Activated CD8-positive, alpha-beta T cell treated with anti-CD3 and anti-CD28 coated beads for 36 hours (primary cell): ENCODE data around the gene RBMS3. TPM values are rescaled to one million over a fixed set of nuclear protein-coding genes. Genes with fewer than 3 reads are reported as not detected.

ENCODE experiments used
- ATAC-seq: fragments of 200-7000 bp; cut with Tn5 transposase; one replicate; pipeline ENCODE4 v1.10.0; 2021; ENCODE audit warnings: mild to moderate bottlenecking, moderate library complexity
- CTCF ChIA-PET: fragments of 350-600 bp; sonication (Branson Sonifier 250); formaldehyde crosslinking; loops from one replicate; lab custom pipeline; 2021; ENCODE audit warnings: antibody characterized with exemption; lab: Charles Lee
- POLR2A ChIA-PET: fragments of 350-600 bp; sonication (Branson Sonifier 250); formaldehyde crosslinking; loops from one replicate; lab custom pipeline; 2021; ENCODE audit warnings: antibody characterized with exemption; lab: Charles Lee
- DNase-seq: peaks from one replicate; pipeline ENCODE4 v3.0.0-alpha.2; 2020
- H3K27ac Mint-ChIP-seq: one replicate; pipeline ENCODE4 v1.8.0; 2021; ENCODE audit warnings: mild to moderate bottlenecking, mixed read lengths
- H3K27me3 Mint-ChIP-seq: one replicate; pipeline ENCODE4 v1.8.0; 2021; ENCODE audit warnings: mixed read lengths
- H3K36me3 Mint-ChIP-seq: one replicate; pipeline ENCODE4 v1.8.0; 2021; ENCODE audit warnings: low read depth, mixed read lengths
- H3K4me1 Mint-ChIP-seq: one replicate; pipeline ENCODE4 v1.8.0; 2021; ENCODE audit warnings: low read depth, mixed read lengths
- H3K4me3 Mint-ChIP-seq: one replicate; pipeline ENCODE4 v1.8.0; 2021; ENCODE audit warnings: mild to moderate bottlenecking, moderate library complexity, mixed read lengths
- H3K9me3 Mint-ChIP-seq: one replicate; pipeline ENCODE4 v1.8.0; 2021; ENCODE audit warnings: mixed read lengths
- intact Hi-C: fragments of 100-400 bp; cut with micrococcal nuclease; formaldehyde crosslinking; loops from one replicate; pipeline ENCODE4 v1.10.0; 2022
- total RNA-seq, 2 experiments: library from RNA; stranded (reverse); gene quantifications; one replicate each; pipeline ENCODE4 v1.2.3, GENCODE V29; 2021
- TF ChIP-seq, protein P1 (sequence below): fragments of 200-600 bp; IDR thresholded peaks from one replicate; pipeline ENCODE4 v1.8.0; 2022; ENCODE audit warnings: antibody characterized with exemption, mild to moderate bottlenecking

Gene RBMS3
- total RNA-seq, 2 experiments from 2014 or later = 2.3 to 2.8 TPM

DNA sequence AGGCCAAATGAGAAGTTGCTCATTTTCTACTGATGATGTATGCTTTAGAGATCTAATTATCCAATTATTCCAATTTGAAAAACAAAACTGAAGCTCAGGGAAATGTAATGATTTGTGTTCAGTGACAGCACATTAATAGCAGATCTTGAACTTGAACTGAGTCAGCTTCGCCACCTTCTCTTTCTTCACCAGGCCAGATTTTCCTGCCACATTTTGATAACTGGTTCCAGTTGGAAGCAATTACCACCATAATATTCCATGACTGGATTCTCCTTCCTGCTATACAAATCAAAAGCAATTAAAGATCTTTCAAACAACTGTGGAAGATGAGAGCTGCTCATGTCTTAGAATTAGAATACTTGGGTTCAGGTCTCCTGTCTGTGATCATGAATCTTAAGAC lies 334.1 kb downstream of the RBMS3 start:
- DNase-seq (no peak), ATAC-seq (no peak)
- H3K4me1 Mint-ChIP-seq = no peaks in the 10 kb centered on the region
- TF ChIP-seq, protein P1, sequence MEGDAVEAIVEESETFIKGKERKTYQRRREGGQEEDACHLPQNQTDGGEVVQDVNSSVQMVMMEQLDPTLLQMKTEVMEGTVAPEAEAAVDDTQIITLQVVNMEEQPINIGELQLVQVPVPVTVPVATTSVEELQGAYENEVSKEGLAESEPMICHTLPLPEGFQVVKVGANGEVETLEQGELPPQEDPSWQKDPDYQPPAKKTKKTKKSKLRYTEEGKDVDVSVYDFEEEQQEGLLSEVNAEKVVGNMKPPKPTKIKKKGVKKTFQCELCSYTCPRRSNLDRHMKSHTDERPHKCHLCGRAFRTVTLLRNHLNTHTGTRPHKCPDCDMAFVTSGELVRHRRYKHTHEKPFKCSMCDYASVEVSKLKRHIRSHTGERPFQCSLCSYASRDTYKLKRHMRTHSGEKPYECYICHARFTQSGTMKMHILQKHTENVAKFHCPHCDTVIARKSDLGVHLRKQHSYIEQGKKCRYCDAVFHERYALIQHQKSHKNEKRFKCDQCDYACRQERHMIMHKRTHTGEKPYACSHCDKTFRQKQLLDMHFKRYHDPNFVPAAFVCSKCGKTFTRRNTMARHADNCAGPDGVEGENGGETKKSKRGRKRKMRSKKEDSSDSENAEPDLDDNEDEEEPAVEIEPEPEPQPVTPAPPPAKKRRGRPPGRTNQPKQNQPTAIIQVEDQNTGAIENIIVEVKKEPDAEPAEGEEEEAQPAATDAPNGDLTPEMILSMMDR = no peak
- H3K9me3 Mint-ChIP-seq = no peaks in the 10 kb centered on the region
- no peak overlapping the region for H3K4me3 Mint-ChIP-seq
- intact Hi-C loops = no loop called here
- no peak overlapping the region for H3K27ac Mint-ChIP-seq
- ChIA-PET CTCF (no interaction called here), POLR2A (no interaction called here)
- H3K36me3 Mint-ChIP-seq = no peaks in the 10 kb centered on the region
- H3K27me3 Mint-ChIP-seq = peaks cover 2% of the 10 kb centered on the region

DNA sequence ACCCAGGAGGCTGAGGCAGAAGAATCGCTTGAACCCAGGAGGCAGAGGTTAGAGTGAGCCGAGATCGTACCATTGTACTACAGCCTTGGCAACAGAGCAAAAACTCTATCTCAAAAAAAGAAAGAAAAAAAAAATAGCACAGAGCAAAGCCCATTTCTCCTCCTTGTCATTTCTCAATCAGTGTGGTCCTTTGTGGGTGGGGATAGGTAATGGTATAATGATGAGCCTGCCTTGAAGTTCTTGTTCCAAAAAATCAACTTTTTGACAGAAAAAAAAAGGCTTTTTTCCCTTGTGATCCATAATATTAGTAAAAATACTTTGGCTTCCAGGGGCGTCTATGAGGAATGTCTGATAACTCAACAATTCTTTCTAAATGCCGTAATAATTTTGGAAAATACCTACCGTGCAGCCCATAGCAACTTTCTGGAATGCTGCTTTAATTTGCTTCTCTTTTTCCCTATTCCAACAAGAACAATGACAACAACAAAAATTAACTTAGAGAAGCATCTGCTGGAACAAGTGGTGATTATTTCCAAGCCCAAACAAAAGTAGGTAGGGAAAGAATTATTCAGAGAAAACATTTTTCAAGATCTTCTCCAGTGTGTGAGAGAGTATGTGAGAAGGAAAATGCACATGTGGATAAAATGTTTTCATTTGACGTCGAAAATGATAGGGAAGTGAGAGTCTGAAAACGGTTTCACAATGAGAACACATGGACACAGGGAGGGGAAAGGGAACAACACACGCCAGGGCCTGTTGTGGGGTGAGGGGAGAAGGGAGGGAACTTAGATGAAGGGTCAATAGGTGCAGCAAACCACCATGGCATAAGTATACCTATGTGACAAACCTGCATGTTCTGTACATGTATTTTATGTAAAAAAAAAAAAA lies 337.8 kb downstream of the RBMS3 start:
- POLR2A ChIA-PET = no interaction called here
- DNase-seq = no peak
- no peaks in the 10 kb centered on the region for H3K4me1 Mint-ChIP-seq
- intact Hi-C loops = no loop called here
- TF ChIP-seq, protein P1 = no peak
- no peaks in the 10 kb centered on the region for H3K9me3 Mint-ChIP-seq
- peaks cover 2% of the 10 kb centered on the region for H3K27me3 Mint-ChIP-seq
- H3K4me3 Mint-ChIP-seq = no peak overlapping the region
- ATAC-seq = no peak
- CTCF ChIA-PET = no interaction called here
- H3K36me3 Mint-ChIP-seq = no peaks in the 10 kb centered on the region
- no peak overlapping the region for H3K27ac Mint-ChIP-seq

DNA sequence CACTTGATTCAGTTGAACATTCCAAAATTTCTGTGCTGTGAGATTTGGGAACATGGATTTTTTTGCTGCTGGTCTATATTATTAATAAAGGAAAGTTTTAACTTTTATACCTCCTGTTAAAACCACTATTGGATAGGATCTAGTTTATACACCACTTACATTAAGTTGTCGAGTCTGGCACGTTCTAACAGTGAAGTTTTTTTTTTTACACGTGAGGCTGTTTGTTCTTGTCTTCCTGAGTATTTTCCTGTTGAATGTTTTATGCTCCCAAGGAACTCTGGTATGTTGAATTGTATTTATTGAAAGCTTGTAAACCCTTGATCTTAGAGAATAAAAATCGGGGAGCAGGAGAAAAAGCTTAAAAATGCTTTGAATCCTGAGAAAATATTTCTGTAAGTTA lies 338.8 kb downstream of the RBMS3 start:
- intact Hi-C loops = no loop called here
- H3K27me3 Mint-ChIP-seq = peaks cover 2% of the 10 kb centered on the region
- no peaks in the 10 kb centered on the region for H3K9me3 Mint-ChIP-seq
- ChIA-PET POLR2A (no interaction called here), CTCF (no interaction called here)
- TF ChIP-seq, protein P1 = no peak
- DNase-seq = no peak
- H3K36me3 Mint-ChIP-seq = no peaks in the 10 kb centered on the region
- ATAC-seq = no peak
- no peaks in the 10 kb centered on the region for H3K4me1 Mint-ChIP-seq
- H3K27ac Mint-ChIP-seq = no peak overlapping the region
- H3K4me3 Mint-ChIP-seq = no peak overlapping the region

DNA sequence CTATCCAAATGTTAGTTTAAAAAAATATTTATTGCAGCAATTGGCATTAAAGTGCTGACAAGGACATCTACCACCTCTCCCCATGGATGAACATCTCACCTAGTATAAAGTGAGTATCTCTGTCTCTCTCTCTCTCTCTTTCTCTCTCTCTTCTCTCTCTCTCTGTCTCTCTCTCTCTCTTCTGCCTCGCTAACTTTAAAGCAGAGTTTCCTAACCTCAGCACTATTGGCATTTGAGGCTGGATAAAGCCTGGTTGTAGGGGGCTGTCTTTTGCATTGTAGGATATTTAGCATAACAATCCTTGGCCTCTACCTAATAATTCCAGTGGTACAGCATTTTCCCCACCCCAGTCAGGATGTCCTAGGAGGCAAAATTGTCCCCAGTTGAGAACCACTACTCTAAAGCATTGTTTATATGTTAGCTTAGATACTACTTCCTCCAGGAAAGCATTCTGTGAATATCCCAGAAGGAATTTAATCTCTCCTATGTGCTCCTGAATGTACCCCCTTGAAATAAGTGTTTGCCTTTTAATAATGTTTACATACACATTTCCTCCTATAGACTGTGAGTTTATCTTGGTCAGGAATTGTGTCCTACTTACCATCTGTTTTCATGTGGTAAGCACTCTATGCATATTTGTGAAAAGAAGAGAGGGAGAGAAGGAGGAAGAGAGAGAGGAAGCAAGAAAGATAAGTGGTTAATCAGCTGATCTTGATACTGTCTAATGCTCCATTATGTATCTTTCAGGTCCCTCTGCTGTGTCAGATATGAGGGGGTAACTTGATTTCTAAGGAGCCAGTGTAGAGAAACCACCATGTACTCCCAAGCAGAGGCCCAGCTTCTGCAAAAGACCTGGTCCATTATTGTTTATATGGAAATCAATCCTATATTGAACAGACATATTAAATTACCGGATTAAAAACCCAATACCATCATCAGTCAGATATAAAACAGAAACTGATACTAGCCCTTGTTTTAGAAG lies 346.6 kb downstream of the RBMS3 start:
- no peaks in the 10 kb centered on the region for H3K9me3 Mint-ChIP-seq
- intact Hi-C loops = no loop called here
- DNase-seq = no peak
- H3K27me3 Mint-ChIP-seq = no peaks in the 10 kb centered on the region
- H3K4me1 Mint-ChIP-seq = no peaks in the 10 kb centered on the region
- CTCF ChIA-PET = no interaction called here
- POLR2A ChIA-PET = no interaction called here
- no peak overlapping the region for H3K4me3 Mint-ChIP-seq
- no peak for ATAC-seq
- TF ChIP-seq, protein P1 = no peak
- H3K27ac Mint-ChIP-seq = no peak overlapping the region
- H3K36me3 Mint-ChIP-seq = no peaks in the 10 kb centered on the region
